Measurements from ENCODE around the gene TBC1D1.
A peak's percentile ranks its signal among the peaks of the same experiment; 100 is the strongest.

DNA sequence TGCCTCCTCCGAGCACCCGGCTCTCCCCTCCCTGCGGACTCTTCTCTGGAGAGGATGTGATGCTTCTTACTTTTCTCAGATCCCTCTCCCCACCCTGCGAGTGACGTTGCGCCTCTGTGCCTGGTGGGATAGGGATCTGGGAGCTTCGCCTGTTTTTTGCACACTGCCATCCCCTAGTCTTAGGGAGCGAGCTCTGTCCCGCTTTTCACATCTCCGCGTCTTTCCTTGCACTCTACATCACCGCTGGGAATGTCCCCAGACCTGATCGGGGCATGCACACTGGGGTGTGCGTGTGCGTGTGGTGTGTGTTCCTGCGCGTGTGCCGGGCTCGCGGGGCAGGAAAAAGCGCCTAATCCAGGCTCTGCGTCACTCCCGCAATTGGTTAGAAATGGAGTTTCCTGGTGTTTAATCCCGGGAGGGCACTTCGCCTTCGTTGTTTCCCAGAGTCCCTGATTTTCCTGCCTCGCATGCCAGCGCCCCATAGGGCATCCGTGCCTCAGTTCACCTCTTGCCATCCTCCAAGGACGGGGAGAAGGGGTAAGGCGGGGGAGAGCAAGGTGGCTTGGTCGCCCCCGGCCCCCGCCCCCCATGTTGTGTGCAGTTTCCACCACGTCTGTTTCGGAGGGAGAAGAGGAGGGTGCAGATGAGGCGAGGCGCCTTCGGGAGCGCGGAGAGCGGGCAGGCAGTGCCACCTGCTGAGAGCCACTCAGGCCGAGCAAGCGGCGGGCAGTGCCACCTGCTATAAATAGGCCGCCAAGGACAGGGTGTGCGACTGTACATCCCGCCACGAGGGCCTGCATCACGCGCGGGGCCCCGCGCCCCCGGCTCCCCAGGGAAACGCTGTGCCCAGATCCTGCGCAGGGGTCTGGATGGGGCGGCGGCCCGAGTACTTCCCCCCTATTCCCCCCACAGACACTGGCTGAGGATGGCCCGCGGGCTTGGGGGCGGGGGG lies 759 bp upstream of the TBC1D1 start:
- TF ChIP-seq, protein P1, sequence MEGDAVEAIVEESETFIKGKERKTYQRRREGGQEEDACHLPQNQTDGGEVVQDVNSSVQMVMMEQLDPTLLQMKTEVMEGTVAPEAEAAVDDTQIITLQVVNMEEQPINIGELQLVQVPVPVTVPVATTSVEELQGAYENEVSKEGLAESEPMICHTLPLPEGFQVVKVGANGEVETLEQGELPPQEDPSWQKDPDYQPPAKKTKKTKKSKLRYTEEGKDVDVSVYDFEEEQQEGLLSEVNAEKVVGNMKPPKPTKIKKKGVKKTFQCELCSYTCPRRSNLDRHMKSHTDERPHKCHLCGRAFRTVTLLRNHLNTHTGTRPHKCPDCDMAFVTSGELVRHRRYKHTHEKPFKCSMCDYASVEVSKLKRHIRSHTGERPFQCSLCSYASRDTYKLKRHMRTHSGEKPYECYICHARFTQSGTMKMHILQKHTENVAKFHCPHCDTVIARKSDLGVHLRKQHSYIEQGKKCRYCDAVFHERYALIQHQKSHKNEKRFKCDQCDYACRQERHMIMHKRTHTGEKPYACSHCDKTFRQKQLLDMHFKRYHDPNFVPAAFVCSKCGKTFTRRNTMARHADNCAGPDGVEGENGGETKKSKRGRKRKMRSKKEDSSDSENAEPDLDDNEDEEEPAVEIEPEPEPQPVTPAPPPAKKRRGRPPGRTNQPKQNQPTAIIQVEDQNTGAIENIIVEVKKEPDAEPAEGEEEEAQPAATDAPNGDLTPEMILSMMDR (IDR thresholded peaks at IDR 0.05; ENCODE audit: insufficient read depth, low read depth, low read length), result no peak
- peak; percentile 74 for TF ChIP-seq EZH2 (IDR thresholded peaks at IDR 0.05; ENCODE audit: insufficient read depth, low read length)

Data from astrocyte (in vitro differentiated cells and primary cell).